ENCODE measurements around the gene NTNG2. TPM values are rescaled to one million over a fixed set of nuclear protein-coding genes. Genes with fewer than 3 reads are reported as not detected.

NTNG2 gene
- total RNA-seq, 1 donor from 2014 or later = 0.58 TPM

DNA sequence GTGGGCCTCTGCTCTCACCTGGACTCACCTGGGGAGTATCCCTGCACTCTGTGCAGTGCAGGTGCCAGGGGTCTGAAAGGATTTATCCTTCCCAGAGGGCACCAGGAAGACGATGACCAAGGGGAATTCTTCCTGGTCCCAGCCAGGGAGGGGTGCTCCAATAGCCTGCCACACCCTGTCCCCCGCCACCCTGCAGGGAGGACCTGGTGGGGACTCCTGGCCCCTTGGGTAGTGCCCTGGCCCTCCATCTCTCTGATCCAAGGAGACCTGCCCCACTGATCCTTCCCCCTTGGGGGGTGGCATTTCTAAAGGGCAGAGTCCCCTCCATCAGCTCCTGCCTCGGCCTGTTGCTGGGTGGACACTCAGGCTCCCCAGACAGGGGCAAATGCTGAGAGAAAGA is 70.7 kb downstream of the NTNG2 start:
- no peak for DNase-seq (ENCODE audit: extremely low read depth, low read depth, low spot score)

DNA sequence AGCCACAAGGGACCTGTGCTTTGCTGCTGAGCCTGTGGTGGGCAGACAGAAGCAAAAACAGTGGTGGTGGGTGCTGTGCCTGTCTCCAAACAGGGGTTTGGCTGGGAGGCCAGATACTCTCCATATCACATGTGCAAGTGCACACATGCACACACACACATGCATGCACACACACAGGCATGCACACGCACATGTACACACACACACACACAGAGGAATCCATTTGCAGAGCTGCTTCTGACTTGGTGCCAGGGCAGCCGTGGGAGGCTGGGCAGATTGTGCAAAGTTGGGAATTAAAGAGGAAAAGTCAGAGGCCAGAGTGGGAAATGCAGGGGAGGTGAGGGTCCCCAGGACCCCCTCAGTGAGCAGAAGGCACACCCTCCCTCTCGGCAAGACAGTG is 71.3 kb downstream of the NTNG2 start:
- no peak for DNase-seq (ENCODE audit: extremely low read depth, low read depth, low spot score)

DNA sequence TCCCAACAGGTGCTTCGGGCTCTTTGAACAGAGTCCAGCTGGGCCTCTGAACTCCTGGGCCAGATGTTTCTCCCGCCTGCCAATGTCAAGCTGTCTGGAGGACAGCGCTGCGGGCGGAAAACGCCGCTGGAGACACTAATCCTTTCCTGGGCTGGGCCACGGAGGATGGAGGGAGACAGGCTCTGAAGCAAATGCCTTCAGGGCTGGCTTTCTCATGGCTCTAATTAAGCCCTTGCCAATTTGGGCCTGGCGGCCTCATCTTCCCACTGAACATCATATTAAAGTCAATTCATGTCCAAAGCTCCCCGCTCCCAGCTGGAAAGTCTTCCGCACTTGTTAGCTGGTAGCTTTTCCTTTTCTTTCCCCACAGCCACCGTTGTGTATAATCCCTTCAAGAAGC is 72.7 kb downstream of the NTNG2 start:
- no peak for DNase-seq (ENCODE audit: extremely low read depth, low read depth, low spot score)

DNA sequence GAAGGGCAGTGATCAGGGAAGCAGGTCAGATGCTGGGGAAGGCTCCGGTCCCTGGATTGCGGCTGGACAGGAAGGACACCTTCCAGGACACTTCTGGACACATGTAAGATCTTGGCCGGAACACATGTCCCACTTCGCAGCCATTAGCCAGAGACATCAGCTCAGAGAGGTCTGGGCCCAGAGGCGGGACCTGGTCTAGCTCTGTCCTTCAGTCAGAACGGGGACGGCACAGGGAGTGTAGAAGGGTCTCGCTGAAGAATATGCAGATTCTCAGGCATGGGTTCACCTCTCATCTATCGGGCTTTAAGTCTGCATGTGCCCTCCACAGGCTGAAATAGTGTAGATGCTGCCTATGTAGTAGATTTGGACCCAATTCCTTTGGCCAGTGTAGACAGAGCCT is 73.3 kb downstream of the NTNG2 start:
- DNase-seq (ENCODE audit: extremely low read depth, low read depth, low spot score) = no peak

DNA sequence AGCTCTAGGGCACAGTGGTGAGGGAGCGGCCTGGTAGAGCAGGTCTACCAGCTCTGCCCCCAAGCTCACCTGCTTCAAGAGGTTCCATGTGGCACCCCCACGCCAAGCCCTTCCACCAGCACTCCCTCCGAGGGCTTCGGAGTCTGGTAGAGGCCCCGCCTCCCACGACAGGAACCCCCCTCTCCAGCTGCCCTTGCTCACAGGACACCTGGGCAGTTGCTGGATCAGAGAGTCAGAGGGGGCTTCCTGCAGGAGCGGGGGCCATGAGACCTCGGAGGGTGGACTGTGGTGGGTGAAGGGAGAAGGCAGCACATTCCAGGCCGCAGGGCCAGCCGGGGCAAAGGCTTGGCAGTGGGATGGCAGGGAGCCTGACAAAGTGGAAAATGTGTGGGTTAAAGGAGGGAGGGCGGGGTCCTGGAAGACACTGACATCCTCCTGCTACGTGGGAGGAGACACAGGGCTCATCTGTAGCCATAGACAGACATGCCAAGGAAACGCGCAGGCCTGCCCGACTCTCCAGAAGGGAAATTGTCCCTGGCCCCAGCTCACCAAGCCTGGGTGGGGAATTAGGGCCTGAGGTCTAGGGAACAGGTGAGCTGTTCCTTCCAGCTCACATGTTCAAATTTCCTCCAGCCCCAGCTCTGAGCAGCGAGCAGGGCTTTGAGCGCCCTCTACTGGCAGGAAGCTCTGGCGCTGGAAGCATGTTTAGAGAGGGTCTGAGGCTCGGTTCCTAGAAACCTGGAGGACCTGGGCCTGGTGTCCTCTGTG is 74.2 kb downstream of the NTNG2 start:
- DNase-seq (ENCODE audit: extremely low read depth, low read depth, low spot score) = no peak

DNA sequence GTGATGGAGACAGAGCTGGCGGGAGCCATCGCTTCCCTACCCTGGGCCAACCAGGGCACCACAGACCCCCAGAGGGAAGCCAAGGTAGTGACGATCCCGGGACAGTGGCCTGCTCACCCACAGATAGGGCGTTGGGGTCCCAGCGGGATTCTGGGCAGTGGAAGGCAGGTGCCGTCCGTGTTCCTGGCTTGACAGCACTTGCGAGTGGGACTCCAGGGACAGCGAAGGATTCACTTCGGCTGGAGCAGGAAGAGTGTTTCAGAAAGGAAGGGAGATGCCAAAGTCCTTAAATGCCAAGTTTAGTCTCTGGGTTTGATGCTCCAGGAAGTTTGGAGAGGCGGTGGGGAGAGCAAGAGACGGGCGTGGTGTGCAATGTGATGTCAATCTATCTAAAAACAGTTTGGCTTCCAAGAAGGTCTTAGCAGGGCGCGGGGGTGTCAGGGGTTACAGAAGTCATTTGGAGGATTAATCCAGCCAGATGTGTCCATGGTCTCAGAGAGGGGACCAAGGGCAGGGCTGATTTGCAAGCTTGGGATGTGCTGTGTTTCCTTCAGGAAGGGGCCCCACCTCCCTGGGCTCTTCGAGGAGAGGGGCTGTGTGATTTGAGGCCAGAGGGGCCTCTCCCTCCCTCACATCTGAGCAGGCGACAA is 74.9 kb downstream of the NTNG2 start:
- DNase-seq (ENCODE audit: extremely low read depth, low read depth, low spot score) = no peak

DNA sequence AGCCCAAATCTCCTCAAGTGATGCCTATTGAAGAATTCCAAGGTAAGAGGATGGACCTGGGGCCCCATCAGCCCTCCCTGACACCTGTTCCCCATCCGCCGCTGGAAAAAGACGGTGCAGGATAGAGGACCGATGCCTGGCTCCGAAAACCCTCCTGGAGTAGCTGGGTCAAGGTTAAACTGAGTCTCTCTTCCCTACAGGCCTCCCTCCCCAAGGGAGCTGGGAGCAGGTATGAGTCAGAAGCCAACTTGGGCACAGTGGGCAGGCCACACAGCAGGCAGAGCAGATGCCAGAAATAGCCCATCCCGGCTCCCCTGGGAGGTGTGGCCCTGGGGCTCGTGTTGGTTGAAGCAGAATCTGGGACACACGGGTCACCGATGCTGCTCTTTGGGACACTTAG is 75.6 kb downstream of the NTNG2 start:
- no peak for DNase-seq (ENCODE audit: extremely low read depth, low read depth, low spot score)

DNA sequence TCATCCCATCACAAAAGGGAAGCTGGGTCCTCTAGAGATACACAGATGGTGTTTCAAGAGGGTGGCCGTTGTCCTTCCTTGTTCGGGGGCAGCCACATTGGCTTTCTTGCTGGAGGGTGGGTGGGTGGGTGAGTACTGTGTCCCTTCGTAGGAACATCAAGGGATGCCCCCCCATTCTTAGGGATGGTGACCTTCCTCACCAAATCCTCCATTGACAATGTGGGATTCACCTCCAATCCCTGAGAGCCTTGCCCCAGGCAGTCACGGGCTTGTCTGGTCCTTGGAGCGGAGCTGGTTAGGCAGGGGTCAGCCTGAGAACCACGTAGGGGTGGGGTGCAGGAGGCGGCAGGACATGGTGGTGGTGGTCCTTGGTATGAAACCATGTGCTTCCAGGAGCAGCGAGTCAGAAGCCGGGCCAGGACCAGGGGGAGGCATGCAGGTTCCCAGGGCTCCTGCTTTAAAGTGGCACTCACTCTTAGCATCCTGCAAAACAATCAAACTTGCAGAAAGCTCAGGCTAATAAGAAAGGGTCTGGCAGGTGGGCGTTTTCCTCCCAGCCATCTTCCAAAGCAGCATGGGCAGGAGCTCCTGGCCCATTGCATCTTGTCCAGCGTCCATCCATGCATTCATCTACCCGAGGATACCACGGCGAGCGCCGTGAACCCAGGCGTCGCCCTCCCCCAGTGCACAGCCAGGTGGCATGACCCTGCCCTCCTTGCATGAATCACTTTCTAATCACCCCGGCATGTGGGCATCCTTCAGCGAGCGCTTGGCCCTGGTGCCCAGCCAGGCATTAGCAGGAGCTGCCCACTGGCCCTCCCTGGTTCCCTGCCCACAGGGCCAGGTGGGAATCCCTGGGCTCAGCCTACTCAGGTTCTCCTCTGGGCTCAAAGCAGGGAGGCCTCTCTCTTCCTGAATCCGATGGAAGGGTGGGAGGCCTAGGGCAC is 76.4 kb downstream of the NTNG2 start:
- no peak for DNase-seq (ENCODE audit: extremely low read depth, low read depth, low spot score)

DNA sequence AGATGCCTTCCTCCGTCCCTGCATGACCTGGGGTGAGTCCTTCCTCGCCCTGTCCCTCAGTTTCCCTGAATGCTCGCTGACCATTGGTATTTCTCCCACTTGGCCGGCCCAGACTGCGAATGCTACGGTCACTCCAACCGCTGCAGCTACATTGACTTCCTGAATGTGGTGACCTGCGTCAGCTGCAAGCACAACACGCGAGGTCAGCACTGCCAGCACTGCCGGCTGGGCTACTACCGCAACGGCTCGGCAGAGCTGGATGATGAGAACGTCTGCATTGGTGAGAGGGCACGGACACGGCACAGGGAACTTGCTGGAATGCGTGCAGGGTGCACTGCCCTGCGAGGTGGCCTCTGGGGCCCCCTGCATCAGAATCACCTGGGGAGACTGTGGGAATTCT is 77.1 kb downstream of the NTNG2 start:
- DNase-seq (ENCODE audit: extremely low read depth, low read depth, low spot score) = no peak

DNA sequence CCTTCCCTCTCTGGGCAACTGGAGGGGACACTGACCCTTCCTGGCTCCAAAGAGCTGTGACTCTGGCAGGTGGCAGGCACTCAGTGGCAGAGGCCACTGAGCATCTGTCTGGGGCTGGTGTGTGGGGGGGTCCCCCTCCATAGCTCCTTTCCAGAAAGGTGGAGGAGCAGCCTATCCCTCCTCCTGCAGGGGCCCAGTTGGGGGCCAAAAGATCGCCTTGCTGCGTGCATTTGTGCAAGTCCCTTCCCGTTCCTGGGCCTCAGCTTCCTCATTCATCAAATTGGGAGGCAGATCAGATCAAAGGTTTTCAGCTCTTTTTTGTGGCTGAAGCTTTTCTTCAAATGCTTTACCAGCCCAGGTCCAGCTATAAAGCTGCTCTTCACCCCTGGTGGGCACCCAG is 77.7 kb downstream of the NTNG2 start:
- DNase-seq (ENCODE audit: extremely low read depth, low read depth, low spot score) = no peak

DNA sequence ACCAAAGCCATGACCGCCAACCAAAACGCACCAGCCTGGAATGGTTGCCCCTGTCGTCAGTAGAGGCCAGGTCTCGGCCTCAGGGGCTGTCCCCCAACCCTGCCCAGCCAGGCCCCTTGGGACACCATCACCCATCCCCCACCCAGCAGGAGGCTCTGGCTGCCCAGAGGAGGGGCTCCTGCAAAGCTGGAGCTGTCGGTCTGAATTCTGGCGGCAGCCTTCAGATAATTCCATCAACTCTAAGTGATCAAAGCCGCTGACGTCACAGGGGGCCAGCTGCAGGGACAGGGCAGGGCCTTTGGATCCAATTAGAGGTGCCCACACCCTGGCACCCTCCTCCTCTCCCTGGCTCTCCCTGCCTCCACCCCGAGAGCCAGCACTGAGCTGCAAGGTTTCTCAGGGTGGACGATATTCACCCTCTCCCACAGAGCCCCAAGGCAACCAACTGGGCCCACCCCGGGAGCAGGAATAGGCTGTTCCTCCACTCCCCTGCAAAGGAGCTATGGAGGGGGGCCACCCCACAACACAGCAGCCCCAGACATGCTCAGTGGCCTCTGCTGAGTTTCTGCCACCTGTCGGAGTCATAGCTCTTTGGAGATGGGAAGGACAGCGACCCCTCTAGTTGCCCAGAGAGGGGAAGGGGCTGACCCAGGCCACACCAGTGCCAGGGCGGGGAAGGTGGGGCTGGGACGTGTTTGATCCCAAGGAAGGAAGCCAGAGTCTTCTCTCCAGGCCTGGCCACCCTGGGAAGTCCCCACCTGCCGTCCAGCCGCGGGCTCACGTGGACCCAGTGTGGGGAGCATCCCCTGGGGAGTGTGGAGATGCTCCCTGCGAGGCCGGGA is 78.4 kb downstream of the NTNG2 start:
- DNase-seq (ENCODE audit: extremely low read depth, low read depth, low spot score) = no peak

DNA sequence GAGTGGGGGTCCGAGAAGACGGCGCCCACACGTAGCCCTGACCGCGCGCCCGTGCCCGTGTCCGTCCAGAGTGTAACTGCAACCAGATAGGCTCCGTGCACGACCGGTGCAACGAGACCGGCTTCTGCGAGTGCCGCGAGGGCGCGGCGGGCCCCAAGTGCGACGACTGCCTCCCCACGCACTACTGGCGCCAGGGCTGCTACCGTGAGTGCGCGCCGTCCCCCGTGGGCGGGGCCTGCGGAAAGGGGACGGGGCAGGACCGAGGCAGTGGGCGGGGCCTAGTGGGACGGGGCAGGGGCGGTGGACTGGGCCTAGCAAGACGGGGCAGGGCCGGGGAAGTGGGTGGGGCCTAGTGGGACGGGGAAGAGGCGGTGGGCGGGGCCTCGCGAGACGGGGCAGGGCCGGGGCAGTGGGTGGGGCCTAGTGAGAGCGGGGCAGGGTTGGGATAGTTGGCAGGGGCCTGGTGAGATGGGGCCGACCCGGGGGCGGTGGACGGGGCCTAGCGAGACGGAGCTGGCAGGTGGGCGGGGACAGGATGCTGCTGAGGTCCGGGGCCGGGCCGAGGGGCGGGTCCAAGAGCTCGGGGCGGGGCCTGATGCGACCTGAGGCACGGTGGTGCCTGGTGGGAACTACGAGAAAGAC is 79.1 kb downstream of the NTNG2 start:
- no peak for DNase-seq (ENCODE audit: extremely low read depth, low read depth, low spot score)

DNA sequence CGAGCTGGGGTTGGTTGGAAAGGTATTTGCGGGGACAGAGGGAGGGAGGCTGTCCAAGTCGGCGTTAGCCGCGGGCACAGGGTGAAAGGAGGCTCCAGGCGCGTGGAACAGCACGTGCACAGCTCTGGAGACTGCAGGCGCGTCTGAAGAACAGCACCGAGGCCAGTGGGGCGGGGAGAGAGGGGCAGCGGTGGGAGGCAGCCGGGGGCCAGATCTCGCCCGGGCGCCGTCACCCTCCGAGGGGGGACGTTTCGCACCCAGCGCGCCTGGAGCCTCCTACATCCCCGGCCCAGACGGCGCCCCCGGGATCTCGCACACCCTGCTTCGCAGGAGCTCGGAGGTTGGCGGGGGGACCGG is 79.6 kb downstream of the NTNG2 start:
- no peak for DNase-seq (ENCODE audit: extremely low read depth, low read depth, low spot score)

DNA sequence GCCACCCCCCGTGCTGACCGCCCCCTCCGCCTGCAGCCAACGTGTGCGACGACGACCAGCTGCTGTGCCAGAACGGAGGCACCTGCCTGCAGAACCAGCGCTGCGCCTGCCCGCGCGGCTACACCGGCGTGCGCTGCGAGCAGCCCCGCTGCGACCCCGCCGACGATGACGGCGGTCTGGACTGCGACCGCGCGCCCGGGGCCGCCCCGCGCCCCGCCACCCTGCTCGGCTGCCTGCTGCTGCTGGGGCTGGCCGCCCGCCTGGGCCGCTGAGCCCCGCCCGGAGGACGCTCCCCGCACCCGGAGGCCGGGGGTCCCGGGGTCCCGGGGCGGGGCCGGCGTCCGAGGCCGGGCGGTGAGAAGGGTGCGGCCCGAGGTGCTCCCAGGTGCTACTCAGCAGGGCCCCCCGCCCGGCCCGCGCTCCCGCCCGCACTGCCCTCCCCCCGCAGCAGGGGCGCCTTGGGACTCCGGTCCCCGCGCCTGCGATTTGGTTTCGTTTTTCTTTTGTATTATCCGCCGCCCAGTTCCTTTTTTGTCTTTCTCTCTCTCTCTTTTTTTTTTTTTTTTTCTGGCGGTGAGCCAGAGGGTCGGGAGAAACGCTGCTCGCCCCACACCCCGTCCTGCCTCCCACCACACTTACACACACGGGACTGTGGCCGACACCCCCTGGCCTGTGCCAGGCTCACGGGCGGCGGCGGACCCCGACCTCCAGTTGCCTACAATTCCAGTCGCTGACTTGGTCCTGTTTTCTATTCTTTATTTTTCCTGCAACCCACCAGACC is 80.2 kb downstream of the NTNG2 start:
- DNase-seq (ENCODE audit: extremely low read depth, low read depth, low spot score) = no peak

DNA sequence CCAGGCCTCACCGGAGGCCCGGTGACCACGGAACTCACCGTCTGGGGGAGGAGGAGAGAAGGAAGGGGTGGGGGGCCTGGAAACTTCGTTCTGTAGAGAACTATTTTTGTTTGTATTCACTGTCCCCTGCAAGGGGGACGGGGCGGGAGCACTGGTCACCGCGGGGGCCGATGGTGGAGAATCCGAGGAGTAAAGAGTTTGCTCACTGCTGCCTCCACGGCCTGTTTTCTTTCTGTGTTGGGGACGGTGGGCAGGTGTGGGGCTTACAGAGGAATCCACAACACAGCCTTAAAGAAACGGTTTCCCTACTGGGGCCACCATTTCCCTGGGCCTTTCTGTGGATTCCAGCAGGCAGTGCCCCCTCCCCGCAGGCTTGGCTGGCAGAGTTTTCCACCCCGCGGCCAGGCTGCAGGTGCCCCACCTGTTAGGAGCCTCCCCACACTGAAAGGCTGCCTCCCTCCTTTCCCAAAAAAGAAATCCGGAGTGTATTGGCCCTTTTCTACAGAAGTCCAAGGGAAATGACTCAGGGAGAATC is 80.8 kb downstream of the NTNG2 start:
- no peak for DNase-seq (ENCODE audit: extremely low read depth, low read depth, low spot score)

DNA sequence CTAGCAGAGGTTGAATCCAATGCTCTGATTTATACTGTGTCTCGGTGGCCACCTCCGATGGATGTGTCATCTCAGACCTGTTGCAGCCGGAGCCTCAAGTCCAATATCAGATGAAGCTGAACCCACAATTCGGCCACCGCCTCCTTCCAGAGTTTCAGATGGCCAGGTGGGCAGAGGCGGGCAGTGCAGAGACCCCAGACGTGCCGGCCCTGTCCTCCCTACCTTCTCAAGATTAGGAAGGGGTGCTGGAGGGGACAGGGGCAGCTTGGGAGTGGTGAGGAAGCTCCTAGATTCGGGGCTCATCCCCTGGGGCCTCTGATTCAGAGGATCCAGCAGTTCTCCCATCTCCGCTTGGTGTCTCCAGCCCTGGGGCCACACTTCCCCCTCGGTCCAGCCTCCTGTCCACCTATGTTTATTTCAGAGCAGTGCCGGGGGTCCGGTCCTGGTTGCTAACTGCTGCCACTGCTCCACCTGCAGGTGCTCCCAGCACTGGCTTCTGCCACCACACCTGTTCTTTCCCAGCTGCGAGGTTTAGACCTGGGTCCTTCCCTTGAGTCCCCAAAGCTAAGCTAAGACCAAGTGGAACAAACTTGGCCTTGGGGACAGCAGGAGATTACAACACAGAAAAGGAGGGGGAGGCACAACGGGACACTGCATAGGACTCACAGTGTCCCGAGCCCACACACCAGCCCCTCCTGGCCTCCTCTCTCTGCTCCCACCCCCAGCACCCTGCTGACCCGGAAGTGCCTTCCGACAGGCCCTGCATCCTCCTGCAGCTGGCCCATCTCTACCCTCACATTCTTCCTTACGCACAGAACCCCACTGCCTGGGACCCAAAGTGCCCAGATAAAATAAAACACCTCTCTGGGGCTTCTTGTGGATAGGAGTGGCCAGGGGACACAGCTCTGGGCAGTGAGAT is 81.6 kb downstream of the NTNG2 start:
- DNase-seq (ENCODE audit: extremely low read depth, low read depth, low spot score) = no peak

DNA sequence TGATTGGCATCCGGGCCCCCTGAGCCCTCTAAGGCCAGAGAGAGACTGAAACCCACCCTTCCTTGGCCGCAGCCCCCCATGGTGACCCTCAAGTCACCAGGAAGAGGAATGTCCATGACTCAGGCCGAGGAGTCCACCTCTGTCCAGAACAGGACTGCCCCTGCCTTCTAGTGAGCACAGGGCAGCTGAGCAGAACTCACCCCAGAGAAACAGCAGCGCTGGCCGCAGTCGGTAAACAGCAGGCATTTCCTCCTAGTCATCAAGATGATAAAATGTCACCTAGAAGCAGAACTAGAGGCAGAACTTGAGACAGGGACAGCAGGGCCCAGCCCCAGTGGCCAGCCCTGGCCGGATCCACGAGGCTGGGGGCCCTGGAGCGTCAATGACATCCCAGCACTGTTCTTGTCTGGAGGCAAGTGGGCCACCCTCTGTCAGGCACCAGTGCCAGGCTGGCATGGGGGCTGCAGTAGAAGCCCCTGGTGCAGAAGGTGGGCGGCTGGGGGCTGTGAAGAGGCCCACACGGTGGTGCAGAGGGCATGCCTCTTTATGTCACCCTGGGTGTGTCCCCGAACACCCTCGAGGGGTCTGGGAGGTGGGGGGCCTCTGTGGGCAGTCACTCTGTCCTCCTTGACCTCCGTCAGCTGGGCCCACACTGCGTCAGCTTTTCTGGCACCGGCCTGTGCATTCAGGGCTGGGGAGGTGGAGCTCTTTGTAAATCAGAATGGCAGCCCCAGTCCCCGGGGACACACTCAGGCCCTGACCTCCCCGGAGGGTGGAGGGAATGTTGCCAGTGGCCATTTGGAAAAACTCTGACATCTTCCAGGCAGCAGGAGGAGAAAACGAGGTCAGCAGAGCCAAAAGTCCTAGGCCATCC is 83.0 kb downstream of the NTNG2 start:
- no peak for DNase-seq (ENCODE audit: extremely low read depth, low read depth, low spot score)

All from glomerular endothelial cell (primary cell).